K562 (cell line): Measurements from ENCODE around the gene CFHR5. TPM values are rescaled to one million over a fixed set of nuclear protein-coding genes. Genes with fewer than 3 reads are reported as not detected.

Experiments used
- ATAC-seq: fragments of 200-7000 bp; cut with Tn5 transposase; 3 replicates; pipeline ENCODE4 v1.9.1; 2020; ENCODE audit warnings: moderate library complexity
- BruUV-seq: library from RNA; stranded (reverse); fragments of 400-500 nt; replicated peaks from 2 replicates; lab custom pipeline; 2021; lab: Mats Ljungman, UMichigan
- CTCF ChIA-PET: fragments of 300-600 bp; formaldehyde crosslinking; extraction: SDS; loops from one replicate; lab custom pipeline; 2021; ENCODE audit warnings: low intra/inter-chr PET ratio; lab: Yijun Ruan, JAX
- POLR2A ChIA-PET: fragments of 300-600, 350-650 bp; sonication (Branson Sonifier 250); formaldehyde crosslinking; extraction: SDS; loops from one replicate; lab custom pipeline; 2021; ENCODE audit warnings: antibody characterized with exemption, inconsistent platforms; lab: Yijun Ruan, JAX
- DNase-seq, 4 experiments: peaks; one replicate each; pipeline versions ENCODE4 v3.0.0 to v3.0.0-alpha.2; 2011 to 2018; ENCODE audit warnings: low spot score in 3 of 4, mixed read lengths in 3 of 4; ENCODE audit errors: extremely low read depth in 1 of 4
- FAIRE-seq: peaks from 2 replicates; lab custom pipeline; 2011; peaks lifted over from hg19 to GRCh38; lab: Jason Lieb, UNC
- H2AFZ ChIP-seq: 2 replicates; pipeline ENCODE4 v1.6.0; 2011; ENCODE audit warnings: low read depth, low read length, control low read depth, inconsistent platforms
- H3K27ac ChIP-seq: fragments of 200-600 bp; 3 replicates; pipeline ENCODE4 v1.8.0; 2011; ENCODE audit warnings: low read depth, mild to moderate bottlenecking, control low read depth, inconsistent platforms, low read length, moderate library complexity, mixed read lengths; ENCODE audit errors: extremely low read depth
- H3K27me3 ChIP-seq, 2 experiments: fragments of 300-600 bp in 1 of 2; 2 replicates in 1 of 2; 3 replicates in 1 of 2; pipeline versions ENCODE4 v1.6.0 to v1.8.0; 2011; ENCODE audit warnings: inconsistent platforms in 2 of 2, low read length in 2 of 2, mild to moderate bottlenecking in 1 of 2, mixed read lengths in 1 of 2, moderate library complexity in 1 of 2; ENCODE audit not compliant: control insufficient read depth in 2 of 2, insufficient read depth in 2 of 2
- H3K36me3 ChIP-seq: fragments of 300-600 bp; 3 replicates; pipeline ENCODE4 v1.8.0; 2011; ENCODE audit warnings: mild to moderate bottlenecking, low read length, inconsistent platforms; ENCODE audit not compliant: control insufficient read depth, insufficient read depth
- H3K4me1 ChIP-seq, 2 experiments: fragments of 200-600 bp in 1 of 2; replicated peaks in 1 of 2; 2 replicates in 1 of 2; 3 replicates in 1 of 2; pipeline versions ENCODE4 v1.5.1 to v1.8.0; 2011; ENCODE audit warnings: inconsistent platforms in 2 of 2, low read length in 2 of 2, mild to moderate bottlenecking in 1 of 2, mixed read lengths in 1 of 2, moderate library complexity in 1 of 2; ENCODE audit not compliant: control insufficient read depth in 2 of 2, insufficient read depth in 2 of 2
- H3K4me2 ChIP-seq: 2 replicates; pipeline ENCODE4 v1.6.1; 2011; ENCODE audit warnings: low read length, control low read depth, inconsistent platforms, mixed read lengths; ENCODE audit not compliant: insufficient read depth
- H3K4me3 ChIP-seq: fragments of 200-600 bp; sonication (generic), shearing (Covaris generic); 2 replicates; pipeline ENCODE4 v1.5.1; 2016; ENCODE audit warnings: control low read depth, inconsistent platforms
- H3K79me2 ChIP-seq: fragments of 200-600 bp; 3 replicates; pipeline ENCODE4 v1.8.0; 2011; ENCODE audit warnings: low read length, inconsistent platforms; ENCODE audit not compliant: control insufficient read depth, insufficient read depth
- H3K9ac ChIP-seq, 2 experiments: 2 replicates each; pipeline versions ENCODE4 v1.6.0 to v1.6.1; 2011; ENCODE audit warnings: low read depth in 2 of 2, low read length in 2 of 2, control low read depth in 1 of 2, inconsistent platforms in 1 of 2, mild to moderate bottlenecking in 1 of 2, mixed read lengths in 1 of 2; ENCODE audit not compliant: insufficient read depth in 1 of 2
- H3K9me1 ChIP-seq: one replicate; pipeline ENCODE4 v1.6.0; 2011; ENCODE audit warnings: inconsistent platforms, mild to moderate bottlenecking, low read length, moderate library complexity; ENCODE audit not compliant: control insufficient read depth, insufficient read depth
- H3K9me3 ChIP-seq: replicated peaks from 2 replicates; pipeline ENCODE4 v1.5.1; 2011; ENCODE audit warnings: low read depth, low read length, inconsistent platforms; ENCODE audit not compliant: control insufficient read depth, insufficient read depth
- H4K20me1 ChIP-seq: replicated peaks from 2 replicates; pipeline ENCODE4 v1.6.1; 2011; ENCODE audit warnings: low read length, inconsistent platforms, mixed read lengths; ENCODE audit not compliant: control insufficient read depth, insufficient read depth
- FOXA3 ChIP-seq, 2 experiments: fragments of 450-650 bp in 1 of 2; sonication (generic) in 1 of 2; formaldehyde crosslinking; IDR thresholded peaks in 1 of 2; conservative IDR thresholded peaks in 1 of 2; 2 replicates each; pipeline versions ENCODE4 v1.4.0 to v1.8.0; 2020 to 2022; ENCODE audit warnings: mild to moderate bottlenecking in 2 of 2, missing genetic modification reagents in 1 of 2
- HDAC1 ChIP-seq, 2 experiments: fragments of 450-650 bp; IDR thresholded peaks; 2 replicates each; pipeline ENCODE4 v1.6.1; 2016 to 2017; ENCODE audit warnings: inconsistent platforms in 1 of 2, mild to moderate bottlenecking in 1 of 2, moderate library complexity in 1 of 2
- HMGXB4 ChIP-seq: sonication (generic); formaldehyde crosslinking; IDR thresholded peaks from 2 replicates; pipeline ENCODE4 v1.8.1; 2023; ENCODE audit warnings: mild to moderate bottlenecking, missing genetic modification reagents
- MEF2D ChIP-seq: conservative IDR thresholded peaks from 2 replicates; pipeline ENCODE4 v1.6.1; 2016; ENCODE audit warnings: low read depth, missing genetic modification characterization, missing compliant biosample characterization
- PURB ChIP-seq: sonication (generic); formaldehyde crosslinking; IDR thresholded peaks from 2 replicates; pipeline ENCODE4 v1.9.0; 2021; ENCODE audit warnings: low read depth, mild to moderate bottlenecking, missing genetic modification reagents
- TOE1 ChIP-seq, 2 experiments: fragments of 450-650 bp in 1 of 2; sonication (generic) in 1 of 2; formaldehyde crosslinking in 1 of 2; IDR thresholded peaks; 2 replicates each; pipeline versions ENCODE4 v1.7.1 to v1.8.0; 2016 to 2022; ENCODE audit warnings: borderline replicate concordance in 2 of 2, mild to moderate bottlenecking in 2 of 2, antibody characterized with exemption in 1 of 2, inconsistent platforms in 1 of 2, low read depth in 1 of 2, missing genetic modification reagents in 1 of 2, moderate library complexity in 1 of 2
- WGBS: fragments of 100-300 bp; shearing (Covaris generic); methylation state at CpG from one replicate; pipeline ENCODE4 v1.1.6; 2016; ENCODE audit warnings: low coverage, mixed read lengths; ENCODE audit not compliant: insufficient coverage; ENCODE audit errors: missing lambda C conversion rate; 5-methylcytosine and 5-hydroxymethylcytosine counted together
- in situ Hi-C: fragments of 300-500 bp; cut with MboI; formaldehyde crosslinking; loops from 4 replicates; pipeline ENCODE4 v1.15.0; 2018; ENCODE audit warnings: inconsistent platforms, mixed read lengths
- intact Hi-C: fragments of 100-400 bp; cut with micrococcal nuclease; formaldehyde crosslinking; loops from 2 replicates; pipeline ENCODE4 v1.14.2; 2022
- polyA plus RNA-seq, 8 experiments: library from polyadenylated mRNA; depleted of rRNA in 4 of 8; stranded (reverse) in 5 of 8; unstranded in 3 of 8; fragments of >200 nt; fragmentation: Nextera tagmentation in 2 of 8; fragmentation: Illumina TruSeq in 1 of 8; extraction: Ambion mirVana in 2 of 8; extraction: Trizol in 1 of 8; gene quantifications; 2 replicates each; pipeline versions ENCODE4 v1.2.1 to v1.2.3, GENCODE V29; 2011 to 2014; ENCODE audit warnings: inconsistent platforms in 1 of 8, missing spikeins in 1 of 8
- total RNA-seq, 7 experiments: library from RNA; depleted of rRNA in 6 of 7; stranded (reverse); fragments of >200 nt in 6 of 7; fragmentation: Illumina TruSeq in 2 of 7; extraction: Trizol in 2 of 7; gene quantifications; 2 replicates each; pipeline versions ENCODE4 v1.2.1 to v1.2.3, GENCODE V29; 2011 to 2021; ENCODE audit warnings: low replicate concordance in 1 of 7

Gene CFHR5
- total and polyA plus RNA-seq, 9 of the 15 experiments (the other 6 are each of a cell fraction or from before 2014, with no cell fraction given), result not detected

- 4% methylated on average over 2 of the region's 2 CpGs for WGBS
- H3K36me3 ChIP-seq, result no peaks in the 10 kb centered on the region
- no peaks in the 10 kb centered on the region for H3K9me1 ChIP-seq
- ChIA-PET POLR2A (no interaction called here), CTCF (no interaction called here)
- no peaks in the 10 kb centered on the region for H3K9me3 ChIP-seq
- no peaks in the 10 kb centered on the region for H3K79me2 ChIP-seq
- TF ChIP-seq TOE1 (IDR thresholded peaks at IDR 0.05; ENCODE audit: borderline replicate concordance) (no peak), TOE1 (CRISPR knock-in tag; IDR thresholded peaks at IDR 0.05; ENCODE audit: borderline replicate concordance, low read depth) (no peak), PURB (CRISPR knock-in tag) (no peak), FOXA3 (CRISPR knock-in tag; conservative IDR thresholded peaks at IDR 0.05 in 1 of 2, IDR thresholded peaks at IDR 0.05 in 1 of 2) (no peak), HDAC1 (IDR thresholded peaks at IDR 0.05) (no peak), MEF2D (tag) (no peak), HMGXB4 (no peak)
- H3K4me1 ChIP-seq, result no peaks in the 10 kb centered on the region
- in situ Hi-C loops (no loop called here), intact Hi-C loops (no loop called here)
- H3K4me2 ChIP-seq, result no peak overlapping the region
- H3K27me3 ChIP-seq, result no peaks in the 10 kb centered on the region
- no peak for DNase-seq
- H4K20me1 ChIP-seq, result no peaks in the 10 kb centered on the region
- no TSS peak for BruUV-seq
- no peak overlapping the region for H3K4me3 ChIP-seq
- H3K27ac ChIP-seq, result no peak overlapping the region
- FAIRE-seq, result no peak
- ATAC-seq, result no peak
- H2AFZ ChIP-seq, result no peak overlapping the region
- no peak overlapping the region for H3K9ac ChIP-seq
Observed at GRCh38 chr1:196951711-196952394, 25.5 kb upstream of the CFHR5 start.
